Measurements from ENCODE around the gene SLC9B2.

- TF ChIP-seq CTCF (conservative IDR thresholded peaks at IDR 0.05; ENCODE audit: low read depth, low read length) (no peak), EZH2 (IDR thresholded peaks at IDR 0.05; ENCODE audit: borderline replicate concordance, low read depth, low read length, poor library complexity, severe bottlenecking) (no peak)
Measured at GRCh38 chr4:103010804-103011203, 65.8 kb downstream of the SLC9B2 start.
